ENCODE data around the gene GSTK1.
"Not testable (repeated sequence)": the region's sequence is repeated elsewhere in the genome, so short reads cannot be mapped to it uniquely, and the experiment has no call there.

GSTK1 gene

DNA sequence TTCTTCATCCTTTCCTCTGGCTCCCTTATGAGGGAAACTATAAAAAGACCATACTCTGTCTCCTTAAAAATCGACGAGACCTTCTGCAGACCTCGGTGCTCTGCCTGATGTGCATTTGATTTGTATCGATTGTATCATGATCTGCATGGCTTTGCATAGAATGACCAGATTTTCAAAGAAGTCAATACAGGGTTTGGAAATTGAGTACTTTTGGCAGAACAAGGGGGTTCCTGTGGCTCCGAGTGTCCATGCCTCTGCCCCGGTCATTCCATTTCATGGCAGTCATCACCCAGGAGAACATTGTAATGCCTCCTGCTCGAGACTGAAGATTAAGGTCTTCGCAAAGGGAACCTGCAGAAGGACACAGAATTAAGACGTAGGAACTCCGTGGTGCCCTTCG lies 25.6 kb downstream of the GSTK1 start:
- peak overlapping the region; percentile 74; the same call in 1 of the 2 replicates for H2AFZ ChIP-seq (ENCODE audit: low read length)
- peaks cover 55% of the 10 kb centered on the region for H3K79me2 ChIP-seq (ENCODE audit: insufficient read depth, low read length)
- peaks cover 17% of the 10 kb centered on the region; the same call in 1 of the 2 replicates for H3K36me3 ChIP-seq (ENCODE audit: insufficient read depth, low read length)
- H3K27me3 ChIP-seq (ENCODE audit: insufficient read depth, low read length, poor library complexity, severe bottlenecking): no peaks in the 10 kb centered on the region
- peak overlapping the region; percentile 88 for H3K9ac ChIP-seq (ENCODE audit: low read depth, low read length, poor library complexity, severe bottlenecking)
- peaks cover 40% of the 10 kb centered on the region for H4K20me1 ChIP-seq (ENCODE audit: insufficient read depth, low read length, poor library complexity, severe bottlenecking)
- H3F3A ChIP-seq (ENCODE audit: low read depth): no peaks in the 10 kb centered on the region
- H3K4me1 ChIP-seq (ENCODE audit: insufficient read depth, low read length, poor library complexity, severe bottlenecking): peaks cover 38% of the 10 kb centered on the region
- H3K9me2 ChIP-seq (replicated peaks; ENCODE audit: low read depth, low read length): no peaks in the 10 kb centered on the region
- peak overlapping the region; percentile 77 for H3K4me3 ChIP-seq (ENCODE audit: low read length, poor library complexity, severe bottlenecking)
- no peak for TF ChIP-seq EZH2phosphoT487 (IDR thresholded peaks at IDR 0.05; ENCODE audit: borderline replicate concordance)
- TF ChIP-seq, protein P1, sequence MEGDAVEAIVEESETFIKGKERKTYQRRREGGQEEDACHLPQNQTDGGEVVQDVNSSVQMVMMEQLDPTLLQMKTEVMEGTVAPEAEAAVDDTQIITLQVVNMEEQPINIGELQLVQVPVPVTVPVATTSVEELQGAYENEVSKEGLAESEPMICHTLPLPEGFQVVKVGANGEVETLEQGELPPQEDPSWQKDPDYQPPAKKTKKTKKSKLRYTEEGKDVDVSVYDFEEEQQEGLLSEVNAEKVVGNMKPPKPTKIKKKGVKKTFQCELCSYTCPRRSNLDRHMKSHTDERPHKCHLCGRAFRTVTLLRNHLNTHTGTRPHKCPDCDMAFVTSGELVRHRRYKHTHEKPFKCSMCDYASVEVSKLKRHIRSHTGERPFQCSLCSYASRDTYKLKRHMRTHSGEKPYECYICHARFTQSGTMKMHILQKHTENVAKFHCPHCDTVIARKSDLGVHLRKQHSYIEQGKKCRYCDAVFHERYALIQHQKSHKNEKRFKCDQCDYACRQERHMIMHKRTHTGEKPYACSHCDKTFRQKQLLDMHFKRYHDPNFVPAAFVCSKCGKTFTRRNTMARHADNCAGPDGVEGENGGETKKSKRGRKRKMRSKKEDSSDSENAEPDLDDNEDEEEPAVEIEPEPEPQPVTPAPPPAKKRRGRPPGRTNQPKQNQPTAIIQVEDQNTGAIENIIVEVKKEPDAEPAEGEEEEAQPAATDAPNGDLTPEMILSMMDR (conservative IDR thresholded peaks at IDR 0.05; ENCODE audit: low read length): no peak
- no peaks in the 10 kb centered on the region for H3K9me3 ChIP-seq (ENCODE audit: insufficient read depth, low read depth, low read length)
- H3K4me2 ChIP-seq (ENCODE audit: low read depth, low read length, poor library complexity, severe bottlenecking): peak overlapping the region; percentile 89

DNA sequence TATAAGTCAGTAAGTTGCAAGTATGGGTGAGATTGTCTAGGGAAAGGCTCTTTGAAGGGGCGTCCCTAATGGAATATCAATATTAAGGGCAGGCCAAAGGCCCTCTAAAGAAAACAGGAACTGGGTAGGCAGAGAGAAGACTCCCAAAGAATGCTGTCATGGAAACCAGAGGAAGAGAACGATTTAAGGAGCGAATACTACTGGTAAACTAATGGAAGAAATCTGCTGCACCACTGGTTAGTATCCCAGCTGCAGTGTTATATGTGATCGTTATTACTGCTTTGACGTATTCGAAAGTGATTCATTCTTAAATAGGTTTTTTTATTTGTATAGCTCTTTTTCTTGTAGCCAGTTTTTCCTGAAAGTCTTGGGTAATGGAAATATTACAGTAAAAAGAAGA lies 26.2 kb downstream of the GSTK1 start:
- Histone ChIP-seq H3K9ac (ENCODE audit: low read depth, low read length, poor library complexity, severe bottlenecking) (peak overlapping the region; percentile 88), H3K9me2 (replicated peaks; ENCODE audit: low read depth, low read length) (no peaks in the 10 kb centered on the region), H3F3A (ENCODE audit: low read depth) (no peaks in the 10 kb centered on the region), H4K20me1 (ENCODE audit: insufficient read depth, low read length, poor library complexity, severe bottlenecking) (peaks cover 46% of the 10 kb centered on the region), H3K36me3 (ENCODE audit: insufficient read depth, low read length) (peaks cover 23% of the 10 kb centered on the region; the same call in 1 of the 2 replicates), H3K27me3 (ENCODE audit: insufficient read depth, low read length, poor library complexity, severe bottlenecking) (no peaks in the 10 kb centered on the region), H3K9me3 (ENCODE audit: insufficient read depth, low read depth, low read length) (no peaks in the 10 kb centered on the region), H3K4me1 (ENCODE audit: insufficient read depth, low read length, poor library complexity, severe bottlenecking) (peaks cover 39% of the 10 kb centered on the region), H3K4me3 (ENCODE audit: low read length, poor library complexity, severe bottlenecking) (peak overlapping the region; percentile 77), H2AFZ (ENCODE audit: low read length) (no peak overlapping the region), H3K4me2 (ENCODE audit: low read depth, low read length, poor library complexity, severe bottlenecking) (peak overlapping the region; percentile 89), H3K79me2 (ENCODE audit: insufficient read depth, low read length) (peaks cover 61% of the 10 kb centered on the region)
- no peak for TF ChIP-seq EZH2phosphoT487 (IDR thresholded peaks at IDR 0.05; ENCODE audit: borderline replicate concordance)
- TF ChIP-seq, protein P1 (conservative IDR thresholded peaks at IDR 0.05; ENCODE audit: low read length): no peak

DNA sequence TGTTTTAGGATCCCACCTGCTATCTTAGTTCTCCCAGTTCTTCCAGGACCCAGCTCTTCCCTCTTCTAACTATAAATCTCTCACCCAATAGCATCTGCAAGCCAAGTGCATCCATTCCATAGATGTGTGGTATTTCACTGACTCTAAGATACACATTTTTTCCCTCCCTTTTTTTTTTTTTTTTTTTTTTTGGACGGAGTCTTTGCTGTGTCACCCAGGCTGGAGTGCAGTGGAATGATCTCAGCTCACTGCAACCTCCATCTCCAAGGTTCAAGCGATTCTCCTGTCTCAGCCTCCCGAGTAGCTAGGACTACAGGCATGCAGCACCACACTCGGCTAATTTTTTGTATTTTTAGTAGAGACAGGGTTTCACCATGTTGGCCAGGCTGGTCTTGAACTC lies 26.6 kb downstream of the GSTK1 start:
- Histone ChIP-seq H4K20me1 (ENCODE audit: insufficient read depth, low read length, poor library complexity, severe bottlenecking) (peaks cover 50% of the 10 kb centered on the region), H3K36me3 (ENCODE audit: insufficient read depth, low read length) (peaks cover 27% of the 10 kb centered on the region; the same call in 1 of the 2 replicates), H3K4me3 (ENCODE audit: low read length, poor library complexity, severe bottlenecking) (peak overlapping the region; percentile 77), H3K4me1 (ENCODE audit: insufficient read depth, low read length, poor library complexity, severe bottlenecking) (peaks cover 44% of the 10 kb centered on the region), H3K79me2 (ENCODE audit: insufficient read depth, low read length) (peaks cover 65% of the 10 kb centered on the region), H3K4me2 (ENCODE audit: low read depth, low read length, poor library complexity, severe bottlenecking) (peak overlapping the region; percentile 89), H3K9ac (ENCODE audit: low read depth, low read length, poor library complexity, severe bottlenecking) (peak overlapping the region; percentile 88)
- not testable (repeated sequence) for H3K9me2 ChIP-seq (replicated peaks; ENCODE audit: low read depth, low read length); H3K9me3 ChIP-seq (ENCODE audit: insufficient read depth, low read depth, low read length); H3K27me3 ChIP-seq (ENCODE audit: insufficient read depth, low read length, poor library complexity, severe bottlenecking); H3F3A ChIP-seq (ENCODE audit: low read depth); H2AFZ ChIP-seq (ENCODE audit: low read length)

DNA sequence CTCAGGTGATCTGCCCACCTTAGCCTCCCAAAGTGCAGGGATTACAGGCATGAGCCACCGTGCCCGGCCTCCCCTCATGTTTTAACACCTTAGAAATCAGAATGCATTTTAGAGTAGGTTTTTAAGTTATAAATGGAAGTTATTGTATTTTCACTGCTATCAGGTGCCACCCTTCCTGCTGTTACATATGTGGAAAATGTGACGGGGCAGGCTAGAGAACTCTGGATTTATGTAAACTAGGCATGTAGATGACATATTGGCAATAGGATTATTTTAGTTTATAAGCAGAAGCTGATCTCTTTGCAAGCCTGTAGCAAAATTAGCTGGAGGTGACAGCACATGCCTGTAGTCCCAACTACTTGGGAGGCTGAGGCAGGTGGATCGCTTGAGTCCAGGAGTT lies 27.1 kb downstream of the GSTK1 start:
- Histone ChIP-seq H3K4me1 (ENCODE audit: insufficient read depth, low read length, poor library complexity, severe bottlenecking) (peaks cover 48% of the 10 kb centered on the region), H3F3A (ENCODE audit: low read depth) (no peaks in the 10 kb centered on the region), H3K4me2 (ENCODE audit: low read depth, low read length, poor library complexity, severe bottlenecking) (peak overlapping the region; percentile 89), H3K36me3 (ENCODE audit: insufficient read depth, low read length) (peaks cover 31% of the 10 kb centered on the region; the same call in 1 of the 2 replicates), H3K79me2 (ENCODE audit: insufficient read depth, low read length) (peaks cover 69% of the 10 kb centered on the region), H3K9ac (ENCODE audit: low read depth, low read length, poor library complexity, severe bottlenecking) (peak overlapping the region; percentile 88), H3K9me2 (replicated peaks; ENCODE audit: low read depth, low read length) (no peaks in the 10 kb centered on the region), H3K27me3 (ENCODE audit: insufficient read depth, low read length, poor library complexity, severe bottlenecking) (no peaks in the 10 kb centered on the region), H3K4me3 (ENCODE audit: low read length, poor library complexity, severe bottlenecking) (peak overlapping the region; percentile 77), H4K20me1 (ENCODE audit: insufficient read depth, low read length, poor library complexity, severe bottlenecking) (peaks cover 50% of the 10 kb centered on the region), H3K9me3 (ENCODE audit: insufficient read depth, low read depth, low read length) (no peaks in the 10 kb centered on the region), H2AFZ (ENCODE audit: low read length) (no peak overlapping the region)
- TF ChIP-seq, protein P1 (conservative IDR thresholded peaks at IDR 0.05; ENCODE audit: low read length): no peak
- no peak for TF ChIP-seq EZH2phosphoT487 (IDR thresholded peaks at IDR 0.05; ENCODE audit: borderline replicate concordance)
